ENCODE measurements around the gene PSME2. TPM values are rescaled to one million over a fixed set of nuclear protein-coding genes. Genes with fewer than 3 reads are reported as not detected.

PSME2 gene
- total and polyA plus RNA-seq, 2 of the 13 experiments (the other 11 are each of a cell fraction or from before 2014, with no cell fraction given): 332 to 716 TPM

GRCh38 chr14:24114532-24115421 lies 31.6 kb downstream of the PSME2 start, which contains the start of the genes DCAF11 and NRL (continued):
- TF ChIP-seq ZNF788 (CRISPR knock-in tag; IDR thresholded peaks at IDR 0.05; ENCODE audit: borderline replicate concordance) (peak; percentile 88; the same call in 1 of the 2 replicates), ZNF513 (CRISPR knock-in tag; conservative IDR thresholded peaks at IDR 0.05) (0 out of 2 replicates have a peak, but pooled peaks have one; percentile 61), SALL1 (CRISPR knock-in tag; IDR thresholded peaks at IDR 0.05) (peak; percentile 98), KAT2B (IDR thresholded peaks at IDR 0.05; ENCODE audit: borderline replicate concordance, low read depth, low read length) (0 out of 2 replicates have a peak, but pooled peaks have one; percentile 26), SALL2 (CRISPR knock-in tag; IDR thresholded peaks at IDR 0.05) (peak; percentile 91; the same call in 1 of the 2 replicates), ZMYM4 (CRISPR knock-in tag; IDR thresholded peaks at IDR 0.05) (peak; percentile 87; the same call in 1 of the 2 replicates), IKZF4 (CRISPR knock-in tag; IDR thresholded peaks at IDR 0.05; ENCODE audit: borderline replicate concordance, low read depth, not compliant biosample characterization) (peak; percentile 99), BORCS8-MEF2B (CRISPR knock-in tag; IDR thresholded peaks at IDR 0.05) (peak; percentile 99), TRIM24 (CRISPR knock-in tag; IDR thresholded peaks at IDR 0.05) (no peak), SP140L (CRISPR knock-in tag; IDR thresholded peaks at IDR 0.05; ENCODE audit: borderline replicate concordance) (peak; percentile 24; the same call in 1 of the 2 replicates), TP53 (CRISPR knock-in tag; conservative IDR thresholded peaks at IDR 0.05) (no peak; the same call in 1 of the 2 replicates), SIX4 (CRISPR knock-in tag; IDR thresholded peaks at IDR 0.05) (peak; percentile 82), ZSCAN25 (CRISPR knock-in tag; IDR thresholded peaks at IDR 0.05) (peak; percentile 86; the same call in 1 of the 2 replicates), ZNF30 (CRISPR knock-in tag; IDR thresholded peaks at IDR 0.05) (no peak), ZNF275 (CRISPR knock-in tag; IDR thresholded peaks at IDR 0.05; ENCODE audit: borderline replicate concordance) (peak; percentile 95), MTF1 (CRISPR knock-in tag; IDR thresholded peaks at IDR 0.05) (peak; percentile 42; the same call in 1 of the 2 replicates), CBX5 (CRISPR knock-in tag; IDR thresholded peaks at IDR 0.05; ENCODE audit: borderline replicate concordance) (peak; percentile 98), KDM4B (CRISPR knock-in tag; IDR thresholded peaks at IDR 0.05) (peak; percentile 99), NR0B2 (CRISPR knock-in tag; IDR thresholded peaks at IDR 0.05) (peak; percentile 99), SRY (CRISPR knock-in tag; IDR thresholded peaks at IDR 0.05) (no peak), CHD4 (IDR thresholded peaks at IDR 0.05; ENCODE audit: borderline replicate concordance, low read length) (no peak; the same call in 1 of the 2 replicates)
- TF ChIP-seq, protein P1, sequence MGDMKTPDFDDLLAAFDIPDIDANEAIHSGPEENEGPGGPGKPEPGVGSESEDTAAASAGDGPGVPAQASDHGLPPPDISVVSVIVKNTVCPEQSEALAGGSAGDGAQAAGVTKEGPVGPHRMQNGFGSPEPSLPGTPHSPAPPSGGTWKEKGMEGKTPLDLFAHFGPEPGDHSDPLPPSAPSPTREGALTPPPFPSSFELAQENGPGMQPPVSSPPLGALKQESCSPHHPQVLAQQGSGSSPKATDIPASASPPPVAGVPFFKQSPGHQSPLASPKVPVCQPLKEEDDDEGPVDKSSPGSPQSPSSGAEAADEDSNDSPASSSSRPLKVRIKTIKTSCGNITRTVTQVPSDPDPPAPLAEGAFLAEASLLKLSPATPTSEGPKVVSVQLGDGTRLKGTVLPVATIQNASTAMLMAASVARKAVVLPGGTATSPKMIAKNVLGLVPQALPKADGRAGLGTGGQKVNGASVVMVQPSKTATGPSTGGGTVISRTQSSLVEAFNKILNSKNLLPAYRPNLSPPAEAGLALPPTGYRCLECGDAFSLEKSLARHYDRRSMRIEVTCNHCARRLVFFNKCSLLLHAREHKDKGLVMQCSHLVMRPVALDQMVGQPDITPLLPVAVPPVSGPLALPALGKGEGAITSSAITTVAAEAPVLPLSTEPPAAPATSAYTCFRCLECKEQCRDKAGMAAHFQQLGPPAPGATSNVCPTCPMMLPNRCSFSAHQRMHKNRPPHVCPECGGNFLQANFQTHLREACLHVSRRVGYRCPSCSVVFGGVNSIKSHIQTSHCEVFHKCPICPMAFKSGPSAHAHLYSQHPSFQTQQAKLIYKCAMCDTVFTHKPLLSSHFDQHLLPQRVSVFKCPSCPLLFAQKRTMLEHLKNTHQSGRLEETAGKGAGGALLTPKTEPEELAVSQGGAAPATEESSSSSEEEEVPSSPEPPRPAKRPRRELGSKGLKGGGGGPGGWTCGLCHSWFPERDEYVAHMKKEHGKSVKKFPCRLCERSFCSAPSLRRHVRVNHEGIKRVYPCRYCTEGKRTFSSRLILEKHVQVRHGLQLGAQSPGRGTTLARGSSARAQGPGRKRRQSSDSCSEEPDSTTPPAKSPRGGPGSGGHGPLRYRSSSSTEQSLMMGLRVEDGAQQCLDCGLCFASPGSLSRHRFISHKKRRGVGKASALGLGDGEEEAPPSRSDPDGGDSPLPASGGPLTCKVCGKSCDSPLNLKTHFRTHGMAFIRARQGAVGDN (CRISPR knock-in tag; IDR thresholded peaks at IDR 0.05): peak; percentile 92
